ENCODE measurements around the gene PANK3. TPM values are rescaled to one million over a fixed set of nuclear protein-coding genes. Genes with fewer than 3 reads are reported as not detected.
"Not testable (repeated sequence)": the region's sequence is repeated elsewhere in the genome, so short reads cannot be mapped to it uniquely, and the experiment has no call there.

PANK3 gene
- total and polyA plus RNA-seq, 12 donors, result 3.0 to 46.6 (median 32.6) TPM

- Histone ChIP-seq H3K27ac (no peak overlapping the region), H3K36me3 (no peaks in the 10 kb centered on the region), H3K9me3 (no peaks in the 10 kb centered on the region), H3K4me1 (no peaks in the 10 kb centered on the region), H3K4me3 (no peak overlapping the region), H3K27me3 (peaks cover 0 to 3% (median 0%) of the 10 kb centered on the region in 7 donors)
- ATAC-seq, result no peak
- no peak for DNase-seq
- 71 to 78% methylated on average over 2 of the region's 2 CpGs for WGBS, 2 donors
- intact Hi-C loops (cut with DNase I), result no loop called here
- no peak for TF ChIP-seq CTCF (IDR thresholded peaks at IDR 0.05)
Measured at GRCh38 chr5:168596927-168597326, 17.8 kb upstream of the PANK3 start.

GRCh38 chr5:168596122-168596521 lies 17.0 kb upstream of the PANK3 start:
- H3K9me3 ChIP-seq; H3K36me3 ChIP-seq; H3K4me3 ChIP-seq; intact Hi-C loops (cut with DNase I); DNase-seq; ATAC-seq; H3K27ac ChIP-seq; H3K27me3 ChIP-seq; H3K4me1 ChIP-seq: not testable (repeated sequence)
- WGBS, 2 donors, result 84 to 89% methylated on average over 1 of the region's 1 CpG

- no peak for DNase-seq
Measured at GRCh38 chr5:168592014-168592368, 12.8 kb upstream of the PANK3 start.

GRCh38 chr5:168591302-168592013 lies 12.3 kb upstream of the PANK3 start:
- Histone ChIP-seq H3K9me3 (no peaks in the 10 kb centered on the region), H3K4me3 (no peak overlapping the region), H3K27me3 (peaks cover 0 to 13% (median 0%) of the 10 kb centered on the region in 7 donors), H3K36me3 (no peaks in the 10 kb centered on the region), H3K27ac (no peak overlapping the region), H3K4me1 (no peaks in the 10 kb centered on the region)
- WGBS, 2 donors, result 68 to 74% methylated on average over 2 of the region's 2 CpGs
- DNase-seq, result no peak
- ATAC-seq, result no peak
- no peak for TF ChIP-seq CTCF (IDR thresholded peaks at IDR 0.05)
- intact Hi-C loops (cut with DNase I), result no loop called here

More at GRCh38 chr5:168592014-168592368, 12.8 kb upstream of the PANK3 start:
- Histone ChIP-seq H3K4me1 (no peaks in the 10 kb centered on the region), H3K4me3 (no peak overlapping the region), H3K27ac (no peak overlapping the region), H3K27me3 (peaks cover 0 to 13% (median 0%) of the 10 kb centered on the region in 7 donors), H3K9me3 (no peaks in the 10 kb centered on the region), H3K36me3 (no peaks in the 10 kb centered on the region)
- 89 to 97% methylated on average over 1 of the region's 1 CpG for WGBS, 2 donors
- TF ChIP-seq CTCF (IDR thresholded peaks at IDR 0.05), result no peak
- intact Hi-C loops (cut with DNase I), result no loop called here
- ATAC-seq, result no peak

GRCh38 chr5:168590666-168591065 lies 11.5 kb upstream of the PANK3 start:
- TF ChIP-seq CTCF (IDR thresholded peaks at IDR 0.05), result no peak
- intact Hi-C loops (cut with DNase I), result no loop called here
- Histone ChIP-seq H3K9me3 (no peaks in the 10 kb centered on the region), H3K27ac (no peak overlapping the region), H3K27me3 (peaks cover 0 to 13% (median 0%) of the 10 kb centered on the region in 7 donors), H3K4me1 (no peaks in the 10 kb centered on the region), H3K36me3 (no peaks in the 10 kb centered on the region), H3K4me3 (no peak overlapping the region)
- 82 to 91% methylated on average over 3 of the region's 3 CpGs for WGBS, 2 donors
- DNase-seq (no peak), ATAC-seq (no peak)
